GM23248 (cell line): ENCODE measurements around the gene MOB1A. TPM values are rescaled to one million over a fixed set of nuclear protein-coding genes. Genes with fewer than 3 reads are reported as not detected.
A peak's percentile ranks its signal among the peaks of the same experiment; 100 is the strongest.

Source experiments
- DNase-seq: peaks from one replicate; pipeline ENCODE4 v3.0.0-alpha.2; 2015
- H2AFZ ChIP-seq: fragments of 200-600 bp; sonication (generic); 2 replicates; pipeline ENCODE4 v1.6.1; 2016; ENCODE audit warnings: antibody characterized with exemption
- H3F3A ChIP-seq: fragments of 200-600 bp; sonication (generic); 2 replicates; pipeline ENCODE4 v1.6.1; 2016; ENCODE audit warnings: mild to moderate bottlenecking, antibody characterized with exemption, mixed run types; ENCODE audit not compliant: insufficient read depth
- H3K27ac ChIP-seq: fragments of 200-600 bp; sonication (generic); 2 replicates; pipeline ENCODE4 v1.5.1; 2016; ENCODE audit warnings: mild to moderate bottlenecking
- H3K27me3 ChIP-seq: fragments of 200-600 bp; sonication (generic); replicated peaks from 2 replicates; pipeline ENCODE4 v1.6.1; 2016; ENCODE audit warnings: mild to moderate bottlenecking; ENCODE audit not compliant: insufficient read depth
- H3K36me3 ChIP-seq: fragments of 200-600 bp; sonication (generic); 2 replicates; pipeline ENCODE4 v1.6.1; 2016; ENCODE audit warnings: low read depth, mild to moderate bottlenecking
- H3K4me1 ChIP-seq: fragments of 200-600 bp; sonication (generic); 2 replicates; pipeline ENCODE4 v1.6.1; 2016; ENCODE audit warnings: mild to moderate bottlenecking; ENCODE audit not compliant: insufficient read depth
- H3K4me2 ChIP-seq: fragments of 200-600 bp; sonication (generic); one replicate; pipeline ENCODE4 v1.6.1; 2016; ENCODE audit warnings: mild to moderate bottlenecking; ENCODE audit not compliant: unreplicated experiment
- H3K4me3 ChIP-seq: fragments of 200-600 bp; sonication (generic); 2 replicates; pipeline ENCODE4 v1.5.1; 2016; ENCODE audit warnings: mild to moderate bottlenecking
- H3K79me2 ChIP-seq: fragments of 200-600 bp; sonication (generic); 2 replicates; pipeline ENCODE4 v1.6.1; 2016; ENCODE audit warnings: mild to moderate bottlenecking; ENCODE audit not compliant: insufficient read depth
- H3K9ac ChIP-seq: fragments of 200-600 bp; sonication (generic); 2 replicates; pipeline ENCODE4 v1.6.1; 2016; ENCODE audit warnings: mild to moderate bottlenecking
- H3K9me2 ChIP-seq: fragments of 200-600 bp; sonication (generic); 2 replicates; pipeline ENCODE4 v1.6.1; 2016; ENCODE audit warnings: mixed run types, mild to moderate bottlenecking, moderate library complexity; ENCODE audit not compliant: insufficient read depth
- H3K9me3 ChIP-seq: fragments of 200-600 bp; sonication (generic); one replicate; pipeline ENCODE4 v1.6.1; 2017; ENCODE audit warnings: low read depth
- H4K20me1 ChIP-seq: fragments of 200-600 bp; sonication (generic); 2 replicates; pipeline ENCODE4 v1.6.0; 2016; ENCODE audit not compliant: insufficient read depth
- EZH2 ChIP-seq: fragments of 200-600 bp; sonication (generic); IDR thresholded peaks from 2 replicates; pipeline ENCODE4 v1.6.1; 2018; ENCODE audit warnings: antibody characterized with exemption, mild to moderate bottlenecking; ENCODE audit not compliant: insufficient read depth, poor library complexity, severe bottlenecking
- EZH2phosphoT487 ChIP-seq: fragments of 200-600 bp; sonication (generic); IDR thresholded peaks from 2 replicates; pipeline ENCODE4 v1.6.1; 2018; ENCODE audit warnings: antibody characterized with exemption, moderate library complexity, mild to moderate bottlenecking, low read depth; ENCODE audit not compliant: insufficient read depth
- WGBS, 2 experiments: methylation state at CpG; one replicate each; pipeline ENCODE4 v1.1.6; 2015 to 2017; ENCODE audit warnings: low lambda C conversion rate in 2 of 2, low coverage in 1 of 2; ENCODE audit errors: missing lambda C conversion rate in 2 of 2; 5-methylcytosine and 5-hydroxymethylcytosine counted together
- in situ Hi-C: fragments of 300-500 bp; cut with MboI; formaldehyde crosslinking; loops from 2 replicates; pipeline ENCODE4 v1.15.0; 2020
- polyA plus RNA-seq: library from polyadenylated mRNA; unstranded; fragments of >200 nt; fragmentation: Nextera tagmentation; extraction: Ambion mirVana; gene quantifications from 2 replicates; pipeline ENCODE4 v1.2.1, GENCODE V29; 2016
- total RNA-seq: library from RNA; depleted of rRNA; stranded (reverse); fragments of >200 nt; shearing (Covaris generic); gene quantifications from 2 replicates; pipeline ENCODE4 v1.2.3, GENCODE V29; 2014

MOB1A gene
- total and polyA plus RNA-seq, 2 experiments from 2014 or later: 92.2 to 120 TPM

DNA sequence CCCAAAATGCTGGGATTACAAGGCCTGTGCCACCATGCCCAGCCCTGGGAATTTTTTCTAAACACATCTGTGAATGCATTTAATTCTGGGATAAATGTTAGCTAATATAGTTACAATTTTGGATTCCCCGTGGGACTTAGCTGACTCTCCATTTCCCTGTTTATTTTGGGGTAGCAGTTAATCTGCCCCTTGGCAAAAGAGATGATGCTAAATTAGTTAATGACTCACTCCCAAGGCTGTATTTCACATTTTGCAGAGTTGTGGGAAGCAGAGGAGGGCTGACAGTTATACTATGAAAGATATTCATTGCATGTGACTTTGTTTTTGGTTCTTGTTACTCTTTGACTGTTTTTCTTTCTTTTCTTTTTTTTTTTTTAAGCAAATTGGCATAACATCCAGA is 22.9 kb upstream of the MOB1A start:
- H3K9me3 ChIP-seq: no peaks in the 10 kb centered on the region
- H3K36me3 ChIP-seq: peaks cover 36% of the 10 kb centered on the region
- H3K9me2 ChIP-seq: no peaks in the 10 kb centered on the region
- peak overlapping the region; percentile 88 for H3K4me2 ChIP-seq
- H3K4me3 ChIP-seq: peak overlapping the region; percentile 98
- peaks cover 31% of the 10 kb centered on the region; the same call in 1 of the 2 replicates for H4K20me1 ChIP-seq
- peak overlapping the region; percentile 99 for H3K9ac ChIP-seq
- H3K79me2 ChIP-seq: peaks cover 74% of the 10 kb centered on the region
- TF ChIP-seq EZH2phosphoT487 (no peak), EZH2 (no peak)
- peak; percentile 85 for DNase-seq
- in situ Hi-C loops: no loop called here
- peaks cover 39% of the 10 kb centered on the region for H3K4me1 ChIP-seq
- H3K27me3 ChIP-seq: no peaks in the 10 kb centered on the region
- no peak overlapping the region for H2AFZ ChIP-seq
- peaks cover 46% of the 10 kb centered on the region for H3F3A ChIP-seq
- peak overlapping the region; percentile 56 for H3K27ac ChIP-seq
- 0% methylated on average over 1 of the region's 1 CpG for WGBS, 2 experiments

DNA sequence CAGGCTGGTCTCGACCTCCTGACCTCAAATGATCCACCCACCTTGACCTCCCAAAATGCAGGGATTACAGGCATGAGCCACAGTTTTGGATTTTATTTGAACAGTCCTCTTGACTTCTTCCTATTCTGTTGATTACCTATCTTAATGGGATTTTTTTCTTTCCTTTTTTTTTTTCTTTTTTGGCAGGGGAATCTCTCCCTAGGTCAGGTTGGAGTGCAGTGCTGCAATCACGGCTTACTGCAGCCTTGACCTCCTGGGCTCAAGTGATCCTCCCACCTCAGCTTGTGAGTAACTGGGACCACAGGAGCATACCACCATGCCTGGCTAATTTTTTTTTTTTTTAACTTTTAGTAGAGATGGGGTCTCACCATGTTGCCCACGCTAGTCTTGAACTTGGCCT is 22.5 kb upstream of the MOB1A start:
- no peak for TF ChIP-seq EZH2
- TF ChIP-seq EZH2phosphoT487: no peak
- Histone ChIP-seq H3K27ac (peak overlapping the region; percentile 56), H2AFZ (no peak overlapping the region), H3K4me1 (peaks cover 35% of the 10 kb centered on the region), H3F3A (peaks cover 45% of the 10 kb centered on the region), H3K9ac (peak overlapping the region; percentile 99), H3K9me3 (no peaks in the 10 kb centered on the region), H3K4me3 (peak overlapping the region; percentile 98), H3K36me3 (peaks cover 36% of the 10 kb centered on the region), H3K27me3 (no peaks in the 10 kb centered on the region), H3K79me2 (peaks cover 70% of the 10 kb centered on the region), H4K20me1 (peaks cover 29% of the 10 kb centered on the region; the same call in 1 of the 2 replicates), H3K4me2 (peak overlapping the region; percentile 88), H3K9me2 (no peaks in the 10 kb centered on the region)
- DNase-seq: no peak
- 93 to 94% methylated on average over 3 of the region's 3 CpGs for WGBS, 2 experiments
- in situ Hi-C loops: no loop called here

DNA sequence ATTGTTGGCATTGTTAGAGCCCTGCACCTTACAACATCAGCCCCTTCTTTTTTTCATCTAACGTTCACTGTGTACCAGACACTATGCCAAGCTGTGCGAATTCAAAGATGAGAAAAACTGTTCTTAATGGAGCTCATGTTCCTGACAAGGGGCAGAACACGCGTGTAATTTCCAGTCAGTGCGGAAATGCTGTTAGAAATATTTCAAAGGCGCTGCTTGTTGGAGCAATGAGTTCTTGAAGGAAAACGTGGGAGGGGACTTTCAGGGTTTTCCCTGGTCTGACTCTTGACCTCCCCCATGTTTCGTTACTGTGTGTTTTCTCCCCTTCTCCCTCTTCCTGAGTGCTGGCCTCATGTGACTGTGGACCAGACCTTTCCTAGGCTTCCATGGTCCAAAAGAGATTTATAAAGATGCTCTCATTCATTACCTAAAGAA is 21.2 kb upstream of the MOB1A start:
- peak overlapping the region; percentile 88 for H3K4me2 ChIP-seq
- peak overlapping the region; percentile 98 for H3K4me3 ChIP-seq
- H3K9me3 ChIP-seq: no peaks in the 10 kb centered on the region
- no peaks in the 10 kb centered on the region for H3K27me3 ChIP-seq
- H3K36me3 ChIP-seq: peaks cover 24% of the 10 kb centered on the region
- in situ Hi-C loops: no loop called here
- H3F3A ChIP-seq: peaks cover 37% of the 10 kb centered on the region
- 0 out of 2 replicates have a peak overlapping the region, but pooled peaks have one; percentile 72 for H2AFZ ChIP-seq
- peak overlapping the region; percentile 98 for H3K27ac ChIP-seq
- H3K79me2 ChIP-seq: peaks cover 57% of the 10 kb centered on the region
- no peaks in the 10 kb centered on the region for H3K9me2 ChIP-seq
- H3K9ac ChIP-seq: peak overlapping the region; percentile 99
- H4K20me1 ChIP-seq: peaks cover 21% of the 10 kb centered on the region; the same call in 1 of the 2 replicates
- peaks cover 31% of the 10 kb centered on the region for H3K4me1 ChIP-seq
- TF ChIP-seq EZH2phosphoT487: no peak
- TF ChIP-seq EZH2: no peak
- peak; percentile 31 for DNase-seq
- WGBS, 2 experiments: 24 to 27% methylated on average over 8 of the region's 8 CpGs

DNA sequence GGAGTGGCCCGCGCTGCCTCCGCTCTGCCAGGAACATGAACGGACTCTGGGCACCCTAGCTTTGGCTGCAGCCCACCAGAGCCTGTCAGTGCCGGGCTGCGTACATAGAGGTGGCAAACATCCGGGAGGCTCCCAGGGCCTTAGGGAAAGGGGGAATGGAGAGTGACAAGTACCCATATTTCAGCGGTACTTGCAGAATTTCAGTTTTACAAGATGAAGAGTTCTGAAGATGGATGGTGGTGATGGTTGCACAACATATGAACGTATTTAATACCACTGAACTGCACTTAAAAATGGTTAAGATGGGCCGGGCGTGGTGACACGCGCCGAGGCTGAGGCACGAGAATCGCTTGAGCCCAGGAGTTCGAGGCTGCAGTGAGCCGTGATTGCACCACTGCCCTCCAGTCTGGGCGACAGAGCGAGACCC is 20.6 kb upstream of the MOB1A start:
- DNase-seq: no peak
- Histone ChIP-seq H3K4me3 (peak overlapping the region; percentile 98), H2AFZ (peak overlapping the region; percentile 72), H3K4me1 (peaks cover 31% of the 10 kb centered on the region), H3K27me3 (no peaks in the 10 kb centered on the region), H3K27ac (peak overlapping the region; percentile 98), H3K9me2 (no peaks in the 10 kb centered on the region), H3K9ac (peak overlapping the region; percentile 99), H3F3A (peaks cover 37% of the 10 kb centered on the region), H3K36me3 (peaks cover 19% of the 10 kb centered on the region; the same call in 1 of the 2 replicates), H3K79me2 (peaks cover 51% of the 10 kb centered on the region), H4K20me1 (peaks cover 21% of the 10 kb centered on the region; the same call in 1 of the 2 replicates), H3K4me2 (peak overlapping the region; percentile 88), H3K9me3 (no peaks in the 10 kb centered on the region)
- no peak for TF ChIP-seq EZH2phosphoT487
- TF ChIP-seq EZH2: no peak
- 1% methylated on average over 20 of the region's 20 CpGs for WGBS, 2 experiments
- in situ Hi-C loops: no loop called here
